A204.1 (cell line): ENCODE measurements around the gene CNN3.
A peak's percentile ranks its signal among the peaks of the same experiment; 100 is the strongest.

Source experiments
- FAIRE-seq: peaks from 2 replicates; lab custom pipeline; 2012; peaks lifted over from hg19 to GRCh38; lab: Jason Lieb, UNC

The CNN3 gene

DNA sequence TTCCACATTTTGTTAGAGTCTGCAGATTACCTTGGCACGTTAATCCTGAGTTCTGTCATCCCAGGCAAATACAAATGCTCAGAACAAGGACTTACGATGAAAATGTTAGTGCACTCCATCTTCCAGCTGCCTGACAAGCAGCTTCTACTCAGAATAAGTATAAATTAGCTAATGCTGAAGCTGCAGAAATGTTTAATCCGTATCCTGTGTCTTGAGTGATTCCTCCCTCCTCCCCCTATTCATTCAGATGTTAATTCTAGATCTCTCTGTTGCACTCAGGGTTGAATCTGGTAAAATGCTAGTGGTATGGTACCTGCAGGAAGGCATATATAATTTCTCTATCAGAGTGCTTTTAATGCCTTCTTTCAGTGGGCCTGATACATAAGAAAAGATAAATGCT, 39.8 kb downstream of the CNN3 start:
- FAIRE-seq: no peak

DNA sequence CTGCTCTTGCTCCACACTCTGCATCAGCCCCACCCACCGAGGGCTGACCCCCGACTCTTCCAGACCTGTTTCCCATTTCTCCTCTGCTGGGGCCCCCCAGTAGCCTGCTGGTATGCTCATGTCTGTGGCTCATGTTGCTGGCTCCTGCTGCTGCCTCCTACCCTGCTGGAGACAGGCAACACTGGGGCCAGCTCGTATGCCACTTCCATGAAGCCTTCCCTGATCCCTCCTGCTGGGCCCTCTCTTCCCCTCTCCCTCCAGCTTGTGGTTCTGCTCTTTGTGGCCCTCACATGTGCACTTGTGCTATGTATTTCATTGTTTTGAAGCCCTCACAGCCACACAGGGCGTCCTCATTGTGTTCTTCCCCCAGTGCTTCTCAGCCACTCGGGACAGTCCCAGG, 40.5 kb downstream of the CNN3 start:
- FAIRE-seq: no peak

DNA sequence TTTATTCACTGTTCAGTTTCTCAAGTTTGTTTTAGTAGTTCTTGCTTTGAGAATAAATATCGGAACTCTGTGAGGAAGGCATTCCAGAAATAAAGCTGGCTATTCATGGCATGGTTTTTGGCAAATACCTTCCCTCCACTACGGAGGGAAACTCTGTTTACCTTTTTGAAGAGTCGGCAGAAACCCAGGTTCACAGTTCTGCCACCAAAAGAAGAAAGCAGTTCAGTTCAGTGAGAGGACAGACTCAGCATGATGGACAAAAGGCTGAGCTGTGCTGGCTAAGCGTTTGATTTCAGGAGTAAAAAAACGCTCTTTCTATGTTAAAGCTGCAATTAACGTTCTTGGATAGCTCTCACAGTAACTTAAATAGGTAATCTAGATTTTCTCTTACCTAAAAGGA, 42.4 kb downstream of the CNN3 start:
- FAIRE-seq: no peak

DNA sequence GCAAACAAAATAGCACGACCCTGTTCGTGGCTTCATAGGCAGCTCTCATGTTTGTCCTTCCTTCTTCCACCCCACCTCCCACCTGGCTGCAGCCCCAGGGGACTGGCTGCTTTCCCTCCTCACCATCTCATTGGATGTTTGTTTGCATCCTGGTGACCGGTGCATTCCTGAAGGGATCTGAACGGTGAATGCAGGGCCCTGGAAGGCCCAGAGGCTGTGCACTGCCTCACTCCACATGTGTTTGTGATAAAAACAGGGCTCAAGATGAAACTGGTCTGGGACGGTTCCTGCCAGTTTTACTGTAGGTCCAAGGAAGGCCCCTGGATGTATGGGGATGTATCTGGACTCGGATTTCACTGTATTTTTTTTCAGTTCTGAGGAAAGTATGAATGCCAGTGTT, 42.8 kb downstream of the CNN3 start:
- FAIRE-seq: peak; percentile 99

DNA sequence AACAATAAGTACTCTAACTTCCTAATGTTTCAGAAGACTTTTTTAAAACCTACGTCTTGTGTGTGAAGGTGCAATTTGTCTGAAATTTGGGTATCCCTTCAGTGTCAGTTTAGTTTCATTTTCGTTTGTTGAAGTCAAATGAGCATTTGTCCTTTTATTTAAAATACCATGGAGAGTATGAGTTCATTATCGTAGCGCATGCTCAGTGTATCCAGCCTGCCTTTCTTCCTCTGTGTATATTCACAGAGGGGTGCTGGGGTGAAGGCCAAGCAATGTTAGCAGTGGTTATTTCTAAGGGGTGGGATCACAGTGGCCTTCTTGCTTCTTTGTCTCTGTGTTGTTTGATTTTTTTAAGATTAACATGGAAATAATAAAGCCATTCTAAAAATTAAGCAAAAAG, 43.2 kb downstream of the CNN3 start:
- no peak for FAIRE-seq

DNA sequence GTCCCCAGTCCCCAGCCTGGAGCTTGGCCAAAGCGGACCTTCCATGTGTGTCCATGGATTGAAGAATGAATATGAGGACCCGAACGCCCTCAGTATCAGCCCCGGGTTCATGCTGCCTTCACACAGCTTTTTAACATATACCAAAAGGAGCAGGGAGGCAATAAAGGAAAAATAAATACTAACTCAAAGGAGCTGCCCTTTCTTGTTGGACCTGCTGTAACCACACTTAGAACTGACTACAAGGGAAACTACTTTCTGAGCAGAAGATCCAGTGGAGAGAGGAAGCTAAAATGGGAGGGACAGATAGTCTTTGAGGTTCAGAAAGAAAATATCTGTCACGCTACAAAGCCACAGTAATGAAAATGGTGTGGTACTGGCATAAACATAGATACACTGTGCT, 48.6 kb downstream of the CNN3 start:
- FAIRE-seq: no peak

DNA sequence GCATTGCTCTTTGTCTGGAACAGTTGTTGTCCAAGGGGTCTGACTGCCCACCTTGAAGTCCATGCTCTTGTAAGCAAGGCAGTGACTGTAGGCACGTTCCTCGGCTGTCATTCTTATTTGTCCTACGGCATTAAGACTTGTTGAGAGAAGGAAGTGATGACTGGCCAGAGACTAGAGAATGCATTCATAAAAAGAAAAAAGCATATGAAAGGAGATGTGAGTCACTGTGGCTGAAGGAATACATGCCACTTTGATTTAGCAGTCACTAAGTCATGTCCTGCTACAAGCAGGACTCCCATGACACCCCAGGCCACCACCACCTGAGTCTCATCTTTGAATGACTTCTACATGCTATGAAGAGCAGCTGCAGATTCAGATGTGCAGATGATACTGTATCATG, 50.5 kb downstream of the CNN3 start:
- FAIRE-seq: no peak

DNA sequence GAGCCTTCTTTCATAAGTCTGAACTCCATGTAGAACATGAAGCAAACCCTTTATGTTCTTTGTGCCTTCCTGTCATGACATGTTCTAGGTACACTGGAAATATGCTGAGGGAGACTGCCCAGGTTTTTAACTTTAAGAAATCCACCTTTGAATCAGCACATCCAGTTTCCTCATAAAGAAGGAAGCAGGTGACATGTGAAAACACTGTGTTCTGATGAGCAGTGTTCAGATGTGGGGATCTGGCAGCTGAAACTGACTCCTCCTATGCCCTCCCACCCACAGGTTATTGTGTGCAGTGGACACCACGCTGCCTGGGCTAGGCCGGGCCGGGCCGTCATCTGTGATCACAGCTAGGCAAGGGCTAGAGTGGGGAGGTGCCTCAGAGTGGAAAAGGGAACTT, 51.1 kb downstream of the CNN3 start:
- no peak for FAIRE-seq

DNA sequence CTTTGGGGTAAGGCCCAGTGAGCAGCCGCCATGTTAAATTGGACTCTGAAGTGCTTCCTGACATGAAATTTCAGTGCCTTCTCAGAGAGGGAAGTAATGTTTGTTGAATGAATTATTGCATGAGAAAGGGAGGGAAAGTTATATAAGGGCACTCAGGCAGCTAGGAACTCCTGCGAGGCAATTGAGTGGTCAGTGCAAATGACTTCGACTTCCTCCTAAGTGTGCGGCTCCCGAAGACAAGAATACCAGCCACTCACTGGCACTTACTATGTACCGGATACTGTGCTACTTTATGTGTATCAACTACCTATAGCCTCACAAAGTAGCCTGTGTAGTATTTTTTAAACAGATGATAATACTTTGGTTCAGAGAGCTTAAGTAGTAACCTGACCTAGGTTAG, 52.5 kb downstream of the CNN3 start:
- no peak for FAIRE-seq

DNA sequence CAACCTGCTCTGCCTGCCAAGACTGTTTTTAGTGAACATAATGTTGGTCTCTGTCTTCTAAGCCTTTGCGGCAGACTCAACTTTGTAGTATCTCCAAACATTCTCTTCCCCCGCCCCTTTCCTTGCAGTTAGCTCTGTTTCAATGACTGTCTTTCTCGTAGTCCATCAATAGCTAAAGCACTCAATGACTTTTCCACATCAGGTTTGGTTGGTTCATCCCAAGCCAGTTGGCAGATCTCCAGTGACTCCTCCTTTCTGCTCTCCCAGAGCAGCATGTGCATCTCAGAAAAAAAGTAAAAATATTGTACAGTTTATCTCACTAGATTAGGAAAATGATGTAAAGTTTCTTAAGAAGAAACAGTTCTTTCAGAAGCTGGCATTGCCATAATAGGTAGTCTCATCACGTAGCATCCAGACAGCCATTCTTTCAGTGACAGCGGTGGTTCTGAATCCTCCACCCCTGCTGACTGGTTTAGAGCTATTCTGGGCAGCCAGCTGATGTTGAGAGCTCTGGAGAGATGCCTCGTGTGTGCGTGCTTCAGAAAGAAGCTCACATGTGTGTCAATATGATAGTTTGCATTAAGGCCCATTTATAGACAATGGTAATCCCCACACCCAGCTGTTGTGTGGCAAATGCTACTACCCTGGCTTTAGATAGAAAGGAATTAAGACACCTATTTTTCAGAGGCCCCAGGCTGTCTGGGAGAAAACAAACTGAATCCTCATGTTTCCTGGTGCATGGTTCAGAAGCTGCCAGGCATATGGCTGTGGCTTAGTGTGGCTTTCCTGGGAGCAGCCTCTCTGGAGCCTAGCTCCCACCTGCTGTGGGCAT, 53.2 kb downstream of the CNN3 start:
- no peak for FAIRE-seq

DNA sequence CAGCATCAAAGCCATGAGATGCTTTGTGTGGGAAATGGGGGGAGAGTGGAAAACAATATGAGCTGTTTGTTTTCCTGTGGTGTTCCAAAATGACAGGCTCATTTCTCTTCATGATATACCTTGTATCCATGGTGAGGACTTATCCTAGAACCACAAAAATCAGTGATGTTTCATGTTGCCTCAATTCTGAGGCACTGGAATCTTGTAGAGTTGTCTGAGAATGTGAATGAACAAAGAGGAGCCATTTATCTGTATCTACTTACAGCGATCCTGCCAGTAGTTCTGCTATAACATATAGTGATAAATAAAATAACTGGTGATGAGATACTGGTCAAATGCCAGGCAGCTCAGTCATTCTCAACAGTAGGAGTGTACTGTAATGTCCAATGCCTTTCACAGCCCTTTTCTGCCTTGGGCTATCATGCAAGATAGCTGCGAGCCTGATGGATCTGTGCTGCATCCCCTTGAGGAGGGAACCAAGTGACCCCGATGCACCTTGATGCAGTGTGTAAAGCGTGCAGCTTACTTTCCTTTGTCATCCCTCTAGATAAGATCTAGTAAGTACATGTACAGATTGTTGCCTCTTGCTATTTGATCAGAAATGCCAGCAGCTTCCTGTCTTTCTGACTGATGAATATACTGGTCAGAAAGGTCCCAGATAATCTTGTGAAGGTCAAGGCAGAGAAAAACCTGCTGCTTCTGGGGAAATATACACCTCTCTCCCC, 54.0 kb downstream of the CNN3 start:
- no peak for FAIRE-seq

DNA sequence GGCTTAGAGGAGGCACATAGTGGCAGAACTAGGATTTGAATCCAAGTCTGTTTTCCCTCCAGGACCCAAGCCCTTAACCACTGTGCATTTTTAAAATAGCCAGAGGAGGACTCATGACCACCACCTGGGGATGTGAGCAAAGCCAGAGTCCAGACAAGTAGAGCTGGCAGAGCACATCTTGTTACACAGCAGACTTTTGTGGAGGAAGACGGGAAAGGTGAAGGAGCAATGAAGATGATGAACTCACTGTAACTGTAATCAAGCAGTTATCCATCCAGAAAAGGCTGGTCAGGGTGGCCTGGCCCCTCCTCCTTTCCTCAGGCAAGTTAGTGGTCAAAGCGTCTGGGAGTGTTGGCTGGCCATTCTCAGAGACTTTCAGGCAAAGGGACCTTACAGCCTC, 55.9 kb downstream of the CNN3 start:
- FAIRE-seq: no peak

DNA sequence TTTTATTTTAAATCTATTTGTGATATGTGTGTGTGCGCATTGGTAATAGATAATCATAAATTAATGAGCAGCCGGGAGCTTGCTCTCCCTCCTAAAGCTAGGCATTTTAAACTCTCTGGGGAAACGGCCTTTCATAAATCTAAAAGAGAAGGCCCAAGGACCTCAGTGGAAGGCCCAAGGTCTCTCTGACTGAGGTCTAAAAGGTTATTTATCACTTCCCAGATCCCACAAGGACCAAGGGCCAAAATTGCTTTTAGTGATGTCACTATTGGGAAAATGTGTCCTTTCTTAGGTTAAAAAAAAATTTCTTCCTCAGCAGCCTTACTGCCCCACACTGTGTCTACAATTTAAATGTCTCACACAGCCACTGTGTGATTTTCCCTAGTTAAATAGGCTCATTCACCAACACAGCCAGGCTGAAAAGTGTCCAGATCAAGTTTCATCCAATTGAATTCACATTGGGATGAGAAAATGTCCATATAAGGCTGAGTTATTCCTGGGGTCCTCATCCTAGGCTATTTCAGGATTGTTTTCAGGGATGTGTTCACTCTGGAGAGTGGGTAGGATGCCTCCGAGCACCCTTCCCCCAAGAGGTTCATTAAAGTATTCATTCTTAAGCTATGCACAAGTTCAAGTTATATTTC, 60.6 kb downstream of the CNN3 start:
- FAIRE-seq: no peak

DNA sequence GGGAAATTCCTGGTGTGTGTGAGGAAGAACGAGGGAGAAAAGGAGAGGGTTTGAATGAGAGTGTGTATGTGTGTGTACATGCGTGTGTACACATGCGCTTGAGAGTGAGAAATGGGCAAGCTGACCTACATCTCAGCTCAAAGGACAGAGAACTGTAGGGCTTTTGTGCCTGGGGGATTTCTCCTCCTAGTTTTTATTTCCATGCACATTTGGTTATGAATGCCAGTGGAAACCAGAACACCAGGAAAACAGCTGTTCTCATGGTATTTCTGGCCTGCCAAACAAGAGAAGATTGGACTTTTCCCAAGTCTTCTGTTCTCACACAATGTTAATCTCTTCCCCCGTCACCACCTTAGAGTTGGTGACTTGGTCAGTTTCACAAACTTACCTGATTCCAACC, 61.5 kb downstream of the CNN3 start:
- no peak for FAIRE-seq

DNA sequence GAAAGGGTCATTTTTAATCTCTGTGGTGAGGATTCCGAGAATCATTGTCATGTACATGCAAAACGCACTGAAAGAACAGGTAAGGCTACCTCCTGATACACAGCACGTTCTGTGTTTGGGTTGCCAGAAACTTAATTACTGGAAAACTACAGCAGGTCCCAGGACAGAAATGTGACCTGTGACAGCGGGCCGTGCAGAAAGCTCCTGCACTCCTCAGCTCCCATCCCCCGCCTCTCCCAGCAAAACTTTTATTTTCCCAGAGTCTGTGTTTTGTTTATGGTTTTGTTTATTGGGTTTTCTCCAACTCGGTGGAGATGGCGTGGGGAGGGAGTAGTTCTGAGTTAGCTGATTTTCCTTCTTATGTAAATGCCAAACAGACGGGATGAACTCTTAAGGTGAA, 62.1 kb downstream of the CNN3 start:
- no peak for FAIRE-seq

DNA sequence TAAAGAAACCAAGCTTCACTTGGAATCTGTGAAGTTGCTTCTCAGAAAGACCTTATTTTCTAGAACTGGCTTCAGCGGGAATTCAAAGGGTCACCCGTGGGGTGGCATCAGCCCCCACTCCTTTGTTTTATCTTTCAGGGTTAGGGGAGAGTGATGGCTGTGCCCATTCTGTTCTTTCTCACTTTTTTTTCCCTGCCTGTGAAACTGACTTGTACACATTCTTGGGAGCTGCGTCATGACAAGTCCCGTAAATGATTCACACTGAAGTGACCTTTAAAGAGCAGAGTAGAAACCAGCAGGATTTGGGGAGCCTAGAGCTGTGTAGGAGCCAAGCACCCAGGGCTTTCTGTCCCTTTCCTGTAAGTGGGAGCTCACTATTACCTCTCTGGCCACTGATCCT, 63.0 kb downstream of the CNN3 start:
- no peak for FAIRE-seq

DNA sequence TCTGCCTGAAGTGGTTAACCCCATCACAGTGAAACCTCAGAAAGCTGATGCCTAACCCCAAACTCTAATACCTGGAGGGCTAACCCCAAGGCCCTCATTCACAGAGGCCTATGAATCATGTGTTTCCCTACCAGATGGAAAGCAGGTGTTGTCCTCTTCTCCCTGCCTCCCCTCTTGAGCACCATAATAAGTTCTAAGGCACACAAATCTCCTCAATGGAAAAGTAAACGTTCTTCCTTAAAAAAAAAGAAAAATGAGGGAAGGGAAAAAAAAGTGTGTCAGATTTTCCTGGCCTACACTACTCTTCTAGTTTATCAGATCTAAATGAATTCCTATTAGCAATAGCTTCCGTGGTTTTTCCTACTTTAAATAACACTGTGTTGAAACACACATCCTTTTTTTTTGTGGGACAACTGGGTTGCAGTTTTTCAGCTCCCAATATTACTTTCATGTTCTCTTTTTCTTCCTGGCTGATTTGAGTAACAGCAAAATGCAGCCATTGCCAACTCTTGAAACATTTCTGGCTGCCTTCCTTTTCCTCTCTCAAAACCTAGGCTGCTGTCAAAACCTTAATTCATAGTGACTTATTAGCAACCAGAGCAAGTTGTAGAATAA, 63.5 kb downstream of the CNN3 start:
- FAIRE-seq: no peak

DNA sequence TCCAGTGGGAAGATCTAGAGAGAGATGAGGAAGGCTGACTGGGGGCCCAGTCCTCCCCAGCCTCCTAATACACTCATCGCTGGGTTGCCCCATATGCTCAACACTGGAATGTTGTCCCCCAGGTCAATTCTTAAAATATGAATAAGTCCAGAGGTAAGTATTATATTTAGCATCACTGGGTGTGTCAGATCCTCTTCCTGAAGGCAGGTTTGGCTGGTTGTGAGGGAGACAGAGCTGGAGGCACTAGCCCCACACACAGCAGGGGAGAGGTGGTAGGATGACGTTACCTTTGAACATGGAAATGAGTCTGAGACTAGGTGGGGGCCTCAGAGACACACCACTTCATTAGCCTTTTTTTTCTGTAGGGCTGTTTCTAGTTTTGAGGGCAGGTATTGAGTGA, 64.2 kb downstream of the CNN3 start:
- FAIRE-seq: no peak

DNA sequence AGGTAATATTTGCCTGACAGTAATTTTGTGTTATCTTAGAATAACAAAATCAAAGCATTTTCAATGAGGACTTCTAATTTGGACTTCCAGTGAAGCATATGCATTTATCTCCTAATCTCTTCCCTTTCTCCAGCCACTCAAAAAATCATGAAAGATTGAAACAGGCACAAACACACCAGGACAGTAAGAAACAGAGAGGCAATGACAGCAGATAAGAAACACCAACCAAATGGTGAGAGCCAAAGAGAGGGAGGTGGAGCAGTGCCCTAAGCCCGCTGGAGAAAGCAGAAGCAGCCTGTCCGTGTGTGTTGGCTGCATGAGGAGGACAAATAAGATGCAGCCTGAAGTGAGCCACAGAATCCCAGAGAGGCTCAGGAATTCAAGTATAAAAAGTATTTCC, 67.7 kb downstream of the CNN3 start:
- no peak for FAIRE-seq

DNA sequence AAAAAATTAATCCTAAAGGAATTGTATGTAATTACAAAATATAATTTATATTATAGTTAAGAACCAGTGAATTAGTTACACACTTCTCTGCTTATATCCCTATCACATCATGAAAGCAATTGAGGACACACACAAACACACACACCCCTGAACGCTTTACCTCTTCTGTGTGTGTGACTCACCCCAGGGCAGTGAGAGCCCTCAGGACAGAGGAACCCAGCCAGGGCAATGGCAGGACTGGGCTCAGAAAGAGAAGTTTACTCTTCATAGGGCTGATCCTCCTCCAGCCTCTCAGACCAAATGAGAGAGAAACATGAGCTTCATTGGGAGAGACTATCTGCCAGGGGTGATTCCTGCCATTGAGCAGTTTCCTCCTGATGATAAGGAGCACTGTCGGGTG, 68.6 kb downstream of the CNN3 start:
- no peak for FAIRE-seq

DNA sequence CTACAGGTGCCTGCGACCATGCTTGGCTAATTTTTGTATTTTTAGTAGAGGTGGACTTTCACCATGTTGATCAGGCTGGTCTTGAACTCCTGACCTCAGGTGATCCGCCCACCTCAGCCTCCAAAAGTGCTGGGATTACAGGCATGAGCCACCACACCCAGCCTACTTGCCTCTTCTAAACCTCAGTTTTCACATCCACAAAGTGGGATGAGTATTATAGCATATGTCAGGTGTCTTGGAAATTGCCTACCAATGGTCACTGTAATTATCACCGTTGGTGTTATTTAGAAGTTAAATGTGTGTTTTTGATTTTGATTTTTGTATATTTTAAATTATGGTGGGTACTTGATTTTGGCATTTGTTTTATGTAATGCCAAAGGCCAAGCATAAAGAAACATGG, 70.0 kb downstream of the CNN3 start:
- no peak for FAIRE-seq

DNA sequence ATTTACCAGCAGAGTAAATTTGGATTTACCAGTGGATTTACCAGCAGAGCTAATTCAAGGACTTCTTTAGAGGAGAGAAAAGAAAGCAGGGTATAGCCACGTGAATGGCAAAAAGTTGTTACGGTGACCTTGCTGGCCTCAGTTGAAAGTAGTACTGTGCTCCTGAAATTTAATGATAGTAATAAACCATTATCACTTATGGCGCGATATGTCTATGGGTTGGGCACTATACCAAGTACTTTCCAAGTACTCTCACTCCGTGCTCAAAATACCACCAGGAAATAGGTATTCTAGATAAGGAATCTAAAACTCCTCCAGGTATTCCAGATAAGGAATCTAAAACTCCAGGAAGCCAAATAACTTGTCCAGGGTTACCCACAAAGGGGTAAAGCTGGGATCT, 70.9 kb downstream of the CNN3 start:
- FAIRE-seq: no peak

DNA sequence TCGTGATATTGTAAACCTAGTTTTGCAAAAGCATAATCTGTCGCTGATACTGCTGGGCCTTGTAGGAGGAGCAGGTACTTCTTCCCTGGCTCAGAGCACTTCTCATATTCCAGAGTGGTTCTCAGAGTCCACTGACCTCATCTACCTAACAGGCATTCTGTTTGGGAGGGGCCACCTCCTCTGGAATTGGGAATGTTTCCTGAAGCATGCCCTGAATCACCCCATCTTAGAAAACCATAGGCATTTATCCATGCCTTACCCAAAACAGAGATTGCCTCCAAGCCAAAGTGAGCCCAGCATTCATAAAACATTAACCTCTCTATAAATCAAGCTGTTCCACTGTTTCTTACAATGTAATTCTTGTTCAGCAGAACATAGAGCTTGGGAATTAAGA, 71.6 kb downstream of the CNN3 start:
- FAIRE-seq: no peak
